HUES6 (cell line): ENCODE results near the gene SHLD1.

ENCODE experiments used
- H3K27ac ChIP-seq: 2 replicates; pipeline ENCODE4 v1.7.0; 2013; ENCODE audit warnings: low read depth, mild to moderate bottlenecking, low read length, inconsistent platforms
- H3K27me3 ChIP-seq: 2 replicates; pipeline ENCODE4 v1.6.1; 2013; ENCODE audit warnings: low read length; ENCODE audit not compliant: control insufficient read depth, insufficient read depth
- H3K36me3 ChIP-seq: 2 replicates; pipeline ENCODE4 v1.6.1; 2013; ENCODE audit warnings: low read length; ENCODE audit not compliant: control insufficient read depth, insufficient read depth
- H3K4me1 ChIP-seq: 2 replicates; pipeline ENCODE4 v1.6.1; 2013; ENCODE audit warnings: low read length; ENCODE audit not compliant: control insufficient read depth, insufficient read depth
- H3K4me3 ChIP-seq: 2 replicates; pipeline ENCODE4 v1.5.1; 2013; ENCODE audit warnings: low read depth, low read length
- H3K9ac ChIP-seq: one replicate; pipeline ENCODE4 v1.6.1; 2013; ENCODE audit warnings: mild to moderate bottlenecking, low read length
- H3K9me3 ChIP-seq: 2 replicates; pipeline ENCODE4 v1.6.1; 2013; ENCODE audit warnings: low read depth, low read length; ENCODE audit not compliant: control insufficient read depth, insufficient read depth

The SHLD1 gene

DNA sequence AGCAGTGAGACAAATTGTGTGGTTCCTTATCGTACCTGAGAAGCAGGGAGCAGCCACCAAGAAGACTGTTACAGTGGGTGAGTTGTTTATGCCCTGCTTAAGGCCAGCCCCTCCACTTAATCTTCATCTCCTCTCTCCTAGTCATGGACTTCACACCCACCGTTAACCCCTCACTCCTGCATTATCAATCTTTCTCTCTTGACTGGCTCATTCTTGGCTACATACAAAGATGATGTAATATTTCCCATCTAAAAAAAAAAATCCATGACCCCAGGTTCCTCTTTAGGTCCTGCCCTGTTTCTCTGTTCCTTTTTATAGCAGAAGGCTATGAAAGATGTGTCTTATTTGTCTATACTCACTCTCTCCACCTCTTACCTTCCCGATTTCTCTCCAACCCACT, 72.4 kb downstream of the SHLD1 start:
- Histone ChIP-seq H3K4me3 (no peak overlapping the region), H3K27ac (no peak overlapping the region), H3K27me3 (no peaks in the 10 kb centered on the region), H3K9me3 (no peaks in the 10 kb centered on the region), H3K4me1 (peaks cover 25% of the 10 kb centered on the region), H3K9ac (no peak overlapping the region), H3K36me3 (no peaks in the 10 kb centered on the region)

DNA sequence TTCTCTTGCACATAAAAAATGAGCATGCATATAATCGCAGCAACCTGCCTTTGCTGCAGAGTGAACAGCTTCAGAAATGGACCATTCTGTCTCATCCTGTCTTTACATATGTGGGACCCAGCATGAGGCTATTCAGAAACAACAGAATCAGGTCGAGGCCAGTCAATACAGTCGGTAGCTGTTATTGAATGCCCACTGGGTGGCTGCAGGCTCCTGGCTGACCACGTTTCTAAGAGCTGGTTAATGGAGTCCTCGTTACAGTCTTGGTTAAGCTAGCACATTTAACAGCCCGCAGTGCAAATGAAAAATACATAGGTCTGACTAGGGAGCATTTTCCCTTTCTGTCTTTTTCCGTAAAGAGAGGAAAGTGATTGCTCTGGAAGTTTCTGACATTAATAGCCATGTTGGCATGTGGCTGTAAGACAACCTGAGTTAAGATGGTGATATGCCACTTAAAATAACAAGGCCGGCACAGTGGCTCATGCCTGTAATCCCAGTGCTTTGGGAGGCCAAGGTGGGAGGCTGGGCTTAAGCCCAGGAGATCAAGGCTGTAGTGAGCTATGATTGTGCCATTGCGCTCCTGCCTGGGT, 75.0 kb downstream of the SHLD1 start:
- peaks cover 25% of the 10 kb centered on the region for H3K4me1 ChIP-seq
- H3K27me3 ChIP-seq: no peaks in the 10 kb centered on the region
- H3K9me3 ChIP-seq: no peaks in the 10 kb centered on the region
- H3K36me3 ChIP-seq: no peaks in the 10 kb centered on the region
- no peak overlapping the region for H3K9ac ChIP-seq
- no peak overlapping the region for H3K27ac ChIP-seq
- no peak overlapping the region for H3K4me3 ChIP-seq

- H3K27ac ChIP-seq: no peak overlapping the region
- H3K36me3 ChIP-seq: no peaks in the 10 kb centered on the region
- H3K9ac ChIP-seq: no peak overlapping the region
- no peaks in the 10 kb centered on the region for H3K9me3 ChIP-seq
- H3K4me3 ChIP-seq: no peak overlapping the region
- peaks cover 25% of the 10 kb centered on the region for H3K4me1 ChIP-seq
- no peaks in the 10 kb centered on the region for H3K27me3 ChIP-seq
Observed at GRCh38 chr20:5827098-5827853, 77.1 kb downstream of the SHLD1 start.

- H3K4me1 ChIP-seq: peaks cover 22% of the 10 kb centered on the region; the same call in 1 of the 2 replicates
- H3K27ac ChIP-seq: no peak overlapping the region
- no peaks in the 10 kb centered on the region for H3K36me3 ChIP-seq
- H3K4me3 ChIP-seq: no peak overlapping the region
- H3K9ac ChIP-seq: no peak overlapping the region
- no peaks in the 10 kb centered on the region for H3K27me3 ChIP-seq
- H3K9me3 ChIP-seq: no peaks in the 10 kb centered on the region
Observed at GRCh38 chr20:5827861-5828260, 77.7 kb downstream of the SHLD1 start.

GRCh38 chr20:5829241-5829809, 79.1 kb downstream of the SHLD1 start:
- H3K4me3 ChIP-seq: no peak overlapping the region
- no peaks in the 10 kb centered on the region for H3K27me3 ChIP-seq
- no peak overlapping the region for H3K9ac ChIP-seq
- H3K4me1 ChIP-seq: peaks cover 11% of the 10 kb centered on the region; the same call in 1 of the 2 replicates
- H3K27ac ChIP-seq: no peak overlapping the region
- H3K36me3 ChIP-seq: no peaks in the 10 kb centered on the region
- H3K9me3 ChIP-seq: no peaks in the 10 kb centered on the region

DNA sequence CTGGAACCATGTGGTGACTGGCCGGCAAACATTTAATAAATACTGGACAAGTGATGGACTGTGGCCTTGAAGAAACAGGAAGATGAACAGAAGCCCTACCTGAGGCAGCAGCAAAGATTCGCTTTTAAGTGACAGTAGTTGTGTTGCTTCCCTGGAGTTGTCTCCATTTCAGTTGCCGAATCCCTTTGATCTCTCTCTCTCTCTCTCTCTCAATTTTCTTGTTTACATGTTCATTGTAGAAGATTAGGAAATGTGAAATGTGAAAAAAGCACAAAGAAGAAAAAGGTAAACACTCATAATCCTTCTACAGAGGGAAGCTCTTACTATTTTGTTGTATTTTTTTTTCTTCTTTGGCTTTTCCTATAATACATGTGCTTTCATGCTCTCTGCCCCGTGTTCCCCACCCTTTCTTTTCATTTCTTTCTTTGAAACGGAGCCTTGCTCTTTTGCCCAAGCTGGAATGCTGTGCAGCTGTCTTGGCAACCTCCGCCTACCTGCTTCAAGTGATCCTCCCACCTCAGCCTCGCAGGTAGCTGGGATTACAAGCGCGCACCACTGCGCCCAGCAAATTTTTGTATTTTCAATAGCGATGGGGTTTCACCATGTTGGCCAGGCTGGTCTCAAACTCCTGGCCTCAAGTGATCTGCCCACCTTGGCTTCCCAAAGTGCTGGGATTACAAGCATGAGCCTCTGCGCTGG, 81.5 kb downstream of the SHLD1 start:
- Histone ChIP-seq H3K27me3 (no peaks in the 10 kb centered on the region), H3K36me3 (no peaks in the 10 kb centered on the region), H3K9ac (no peak overlapping the region), H3K9me3 (no peaks in the 10 kb centered on the region), H3K4me3 (no peak overlapping the region), H3K27ac (no peak overlapping the region), H3K4me1 (0 out of 2 replicates have a peak, but pooled peaks cover 3% of the 10 kb centered on the region)

DNA sequence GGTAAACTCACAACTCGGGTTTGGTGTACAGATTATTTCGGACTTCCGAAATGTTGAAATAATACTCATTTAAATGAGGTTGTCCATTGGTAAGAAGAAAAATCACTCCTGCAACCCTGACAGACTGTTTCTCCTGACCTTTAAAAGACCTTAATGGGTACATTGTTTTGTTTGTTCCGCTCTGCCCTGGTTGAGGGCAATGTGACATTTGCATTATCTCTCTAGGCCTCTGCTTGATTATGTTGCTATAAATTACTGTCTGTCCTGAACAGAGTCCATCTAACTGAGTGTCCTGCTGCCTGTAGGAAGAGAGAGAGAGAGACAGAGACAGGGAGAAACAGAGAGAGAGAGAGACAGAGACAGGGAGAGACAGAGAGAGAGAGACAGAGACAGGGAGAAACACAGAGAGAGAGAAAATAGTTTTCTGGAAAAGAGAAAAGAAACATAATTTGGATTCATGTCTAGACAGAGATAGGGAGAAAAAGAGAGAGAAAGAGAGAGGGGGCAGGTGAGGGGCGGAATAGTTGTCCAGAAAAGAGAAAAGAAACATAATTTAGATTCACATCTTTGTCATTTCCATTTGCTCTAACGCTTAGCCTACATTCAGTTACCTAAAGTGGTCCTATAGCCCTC, 83.2 kb downstream of the SHLD1 start:
- Histone ChIP-seq H3K27me3 (no peaks in the 10 kb centered on the region), H3K36me3 (no peaks in the 10 kb centered on the region), H3K4me3 (no peak overlapping the region), H3K9ac (no peak overlapping the region), H3K4me1 (0 out of 2 replicates have a peak, but pooled peaks cover 3% of the 10 kb centered on the region), H3K9me3 (no peaks in the 10 kb centered on the region), H3K27ac (no peak overlapping the region)

DNA sequence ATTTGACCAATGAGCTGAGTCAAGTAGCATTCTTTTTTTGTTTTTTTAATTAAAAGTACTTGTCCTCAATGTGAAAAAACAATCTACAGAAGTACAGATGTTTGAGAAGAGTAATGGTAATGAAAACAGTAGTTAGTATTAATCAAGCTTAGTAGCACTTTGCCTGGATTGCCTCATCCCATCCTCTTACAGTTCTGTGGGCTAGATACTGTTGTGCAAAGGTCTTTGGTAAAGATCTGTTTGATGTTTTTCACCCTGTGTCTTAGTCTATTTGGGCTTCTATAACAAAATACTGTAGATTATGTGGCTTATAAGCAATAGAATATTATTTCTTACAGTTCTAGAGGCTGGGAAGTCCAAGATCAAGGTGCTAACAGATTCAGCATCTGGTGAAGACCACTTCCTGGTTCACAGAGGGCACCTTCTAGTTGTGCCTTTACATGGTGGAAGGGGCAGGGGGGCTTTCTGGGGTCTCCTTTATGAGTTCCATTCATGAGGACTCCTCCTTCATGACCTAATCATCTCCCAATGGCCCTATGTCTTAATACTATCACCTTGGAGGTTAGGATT, 84.3 kb downstream of the SHLD1 start:
- Histone ChIP-seq H3K4me1 (0 out of 2 replicates have a peak, but pooled peaks cover 3% of the 10 kb centered on the region), H3K4me3 (no peak overlapping the region), H3K9me3 (no peaks in the 10 kb centered on the region), H3K9ac (no peak overlapping the region), H3K27me3 (no peaks in the 10 kb centered on the region), H3K36me3 (no peaks in the 10 kb centered on the region), H3K27ac (no peak overlapping the region)

DNA sequence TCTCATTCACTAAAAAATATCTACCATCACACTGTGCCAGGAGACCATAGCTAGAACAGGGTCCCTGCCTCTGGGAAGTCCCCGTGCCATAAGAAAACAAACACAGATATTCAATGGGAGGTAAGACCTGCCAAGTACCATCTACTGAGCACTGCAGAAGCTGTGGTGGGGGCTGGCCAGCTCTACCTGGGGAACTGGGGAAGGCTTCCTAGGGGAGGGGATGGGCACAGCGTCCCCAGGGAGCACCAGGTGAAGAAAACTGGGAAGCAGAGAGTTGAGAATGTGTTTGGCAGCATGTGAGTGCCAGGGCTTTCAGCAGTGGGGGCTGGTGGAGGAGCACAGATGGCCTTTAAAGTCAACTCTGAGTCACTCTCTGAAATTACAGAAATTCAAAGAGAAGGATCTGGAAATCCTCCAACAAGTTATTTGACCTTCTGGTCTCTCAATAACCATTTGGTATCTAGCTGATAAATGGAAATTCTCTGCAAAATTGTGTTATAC, 85.2 kb downstream of the SHLD1 start:
- Histone ChIP-seq H3K9ac (no peak overlapping the region), H3K4me1 (0 out of 2 replicates have a peak, but pooled peaks cover 3% of the 10 kb centered on the region), H3K27ac (no peak overlapping the region), H3K36me3 (no peaks in the 10 kb centered on the region), H3K4me3 (no peak overlapping the region), H3K9me3 (no peaks in the 10 kb centered on the region), H3K27me3 (no peaks in the 10 kb centered on the region)

GRCh38 chr20:5835871-5836270, 85.7 kb downstream of the SHLD1 start:
- H3K9ac ChIP-seq: no peak overlapping the region
- 0 out of 2 replicates have a peak, but pooled peaks cover 3% of the 10 kb centered on the region for H3K4me1 ChIP-seq
- H3K36me3 ChIP-seq: no peaks in the 10 kb centered on the region
- H3K9me3 ChIP-seq: no peaks in the 10 kb centered on the region
- no peak overlapping the region for H3K27ac ChIP-seq
- H3K27me3 ChIP-seq: no peaks in the 10 kb centered on the region
- H3K4me3 ChIP-seq: no peak overlapping the region
